ENCODE measurements around the gene GRM5.

GRCh38 chr11:88979641-88980040 is 86.1 kb downstream of the GRM5 start:
- TF ChIP-seq CTCF (IDR thresholded peaks at IDR 0.05; ENCODE audit: low read depth, low read length) (no peak), EZH2phosphoT487 (IDR thresholded peaks at IDR 0.05; ENCODE audit: low read depth) (no peak)
